Measurements from ENCODE around the gene MYNN.
"Not testable (repeated sequence)": the region's sequence is repeated elsewhere in the genome, so short reads cannot be mapped to it uniquely, and the experiment has no call there.

Gene MYNN

GRCh38 chr3:169772897-169773816 is at the start of gene MYNN:
Gene MYNN (plus strand): TSS chr3:169773396. CDS start chr3:169774296, 900 bp downstream.
- peak; percentile 82 for DNase-seq (ENCODE audit: low read depth)

GRCh38 chr3:169731857-169732256 is 41.3 kb upstream of the MYNN start:
- not testable (repeated sequence) for DNase-seq (ENCODE audit: low read depth)

- no peak for DNase-seq (ENCODE audit: low read depth)
Measured at GRCh38 chr3:169739067-169739466, 34.1 kb upstream of the MYNN start.

- peak; percentile 18 for DNase-seq (ENCODE audit: low read depth)
Measured at GRCh38 chr3:169744366-169745054, 28.7 kb upstream of the MYNN start.

GRCh38 chr3:169746924-169747323 is 26.3 kb upstream of the MYNN start:
- no peak for DNase-seq (ENCODE audit: low read depth)

- DNase-seq (ENCODE audit: low read depth) = no peak
Measured at GRCh38 chr3:169748670-169749069, 24.5 kb upstream of the MYNN start.

- DNase-seq (ENCODE audit: low read depth) = no peak
Measured at GRCh38 chr3:169750665-169751064, 22.5 kb upstream of the MYNN start.

GRCh38 chr3:169751875-169752274 is 21.3 kb upstream of the MYNN start:
- no peak for DNase-seq (ENCODE audit: low read depth)

GRCh38 chr3:169754711-169755110 is 18.5 kb upstream of the MYNN start:
- DNase-seq (ENCODE audit: low read depth) = no peak

- DNase-seq (ENCODE audit: low read depth) = no peak
Measured at GRCh38 chr3:169755488-169755887, 17.7 kb upstream of the MYNN start.

- DNase-seq (ENCODE audit: low read depth) = peak; percentile 30
Measured at GRCh38 chr3:169758359-169758994, 14.7 kb upstream of the MYNN start.

GRCh38 chr3:169759256-169759655 is 13.9 kb upstream of the MYNN start:
- peak; percentile 68 for DNase-seq (ENCODE audit: low read depth)

- DNase-seq (ENCODE audit: low read depth) = peak; percentile 85
Measured at GRCh38 chr3:169760479-169760878, 12.7 kb upstream of the MYNN start.

- DNase-seq (ENCODE audit: low read depth) = peak; percentile 66
Measured at GRCh38 chr3:169764312-169764881, 8.8 kb upstream of the MYNN start.

GRCh38 chr3:169764882-169765612 is 8.1 kb upstream of the MYNN start, which contains the start of gene TERC:
Gene TERC (minus strand): TSS chr3:169765060.
- peak; percentile 93 for DNase-seq (ENCODE audit: low read depth)

- peak; percentile 79 for DNase-seq (ENCODE audit: low read depth)
Measured at GRCh38 chr3:169769287-169770181, 3.7 kb upstream of the MYNN start, which contains the start of gene ACTRT3. Gene ACTRT3 (minus strand): TSS chr3:169769561. CDS start chr3:169769520, 41 bp downstream.

GRCh38 chr3:169771497-169772304 is 1.5 kb upstream of the MYNN start:
- DNase-seq (ENCODE audit: low read depth) = peak; percentile 68

GRCh38 chr3:169772305-169772896 is 795 bp upstream of the MYNN start:
- DNase-seq (ENCODE audit: low read depth) = peak; percentile 77

GRCh38 chr3:169774186-169774585 is 990 bp downstream of the MYNN start:
- DNase-seq (ENCODE audit: low read depth) = no peak

All from amniotic epithelial cell (primary cell).